ENCODE results near the gene REN.

The REN gene

DNA sequence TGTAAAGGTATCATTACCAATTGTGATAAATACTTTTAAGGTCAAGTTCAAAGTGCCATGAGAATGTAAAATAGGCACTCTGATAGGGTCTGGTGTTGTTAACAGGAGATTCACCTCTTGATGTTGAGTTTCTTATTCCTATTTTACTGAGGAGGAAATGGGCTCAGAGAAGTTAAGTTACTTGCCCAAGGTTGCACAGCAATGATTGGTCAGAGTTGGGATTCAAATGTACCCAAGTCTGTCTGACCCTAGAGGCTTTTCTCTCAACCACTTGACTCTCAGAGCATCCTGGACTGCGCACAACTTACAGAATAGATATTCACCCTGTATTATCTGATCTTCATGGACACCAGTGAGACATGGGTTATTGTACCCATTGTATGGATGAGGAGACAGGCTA, 59.3 kb downstream of the REN start:
- no peak for DNase-seq

DNA sequence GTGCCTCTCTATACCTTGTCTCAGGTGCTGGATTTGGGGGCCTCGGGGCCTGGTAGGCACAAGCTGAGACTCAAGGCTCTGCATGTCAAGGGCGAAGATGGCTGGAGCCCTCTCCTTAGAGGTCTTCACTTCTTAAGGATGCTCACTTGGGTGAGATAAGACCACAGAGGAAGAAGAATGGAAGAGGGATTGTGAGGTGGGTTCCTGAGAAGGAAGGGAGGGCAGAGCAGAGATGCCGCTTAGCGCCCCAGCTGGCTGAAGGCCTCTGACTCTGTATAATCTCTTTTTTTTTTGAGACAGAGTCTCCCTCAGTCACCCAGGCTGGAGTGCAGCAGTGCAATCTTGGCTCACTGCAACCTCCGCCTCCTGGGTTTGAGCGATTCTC, 61.0 kb downstream of the REN start:
- no peak for DNase-seq

Measured in stimulated activated CD4-positive, alpha-beta T cell treated with anti-CD3 and anti-CD28 coated beads, Interleukin-2, amount 100 ng/mL, for 48 hours (primary cell).